Vagina (tissue), 2 donors: Measurements from ENCODE around the gene TNIK. TPM values are rescaled to one million over a fixed set of nuclear protein-coding genes. Genes with fewer than 3 reads are reported as not detected.

Experiments used
- DNase-seq, 2 donors: peaks; one replicate each; pipeline ENCODE4 v3.0.0-alpha.2; 2017; ENCODE audit errors: extremely low spot score in 2 of 2
- H3K27ac ChIP-seq: fragments of 200-600 bp; sonication (generic); one replicate; pipeline ENCODE4 v1.5.1; 2019
- H3K27me3 ChIP-seq: fragments of 200-600 bp; sonication (generic); one replicate; pipeline ENCODE4 v1.5.1; 2019
- H3K36me3 ChIP-seq, 2 donors: fragments of 200-600 bp; sonication (generic); one replicate each; pipeline ENCODE4 v1.5.1; 2017 to 2019
- H3K4me1 ChIP-seq: fragments of 200-600 bp; sonication (generic); one replicate; pipeline ENCODE4 v1.5.1; 2019
- H3K4me3 ChIP-seq, 2 donors: fragments of 200-600 bp; sonication (generic); 1 replicate in 1 of 2; 2 replicates in 1 of 2; pipeline ENCODE4 v1.5.1; 2016 to 2019
- H3K9me3 ChIP-seq: fragments of 200-600 bp; sonication (generic); one replicate; pipeline ENCODE4 v1.5.1; 2019
- POLR2A ChIP-seq, 2 donors: fragments of 450-650 bp; IDR thresholded peaks; one replicate each; pipeline ENCODE4 v1.6.1; 2017; ENCODE audit warnings: antibody characterized with exemption in 2 of 2, mild to moderate bottlenecking in 2 of 2, moderate library complexity in 2 of 2
- POLR2AphosphoS5 ChIP-seq, 2 donors: sonication (generic); formaldehyde crosslinking; IDR thresholded peaks; one replicate each; pipeline ENCODE4 v1.9.0; 2017; ENCODE audit warnings: antibody characterized with exemption in 2 of 2, mild to moderate bottlenecking in 2 of 2, low read depth in 1 of 2; ENCODE audit not compliant: insufficient read depth in 1 of 2
- intact Hi-C: fragments of 100-400 bp; cut with DNase I; formaldehyde crosslinking; loops from one replicate; pipeline ENCODE4 v1.15.1; 2023
- total RNA-seq: library from RNA; depleted of rRNA; stranded (reverse); fragments of >200 nt; gene quantifications from one replicate; pipeline ENCODE4 v1.2.3, GENCODE V29; 2016
- TF ChIP-seq, protein P1 (sequence below), 3 experiments: fragments of 450-650 bp in 2 of 3; fragments of 200-600 bp in 1 of 3; sonication (generic) in 1 of 3; IDR thresholded peaks; one replicate each; pipeline ENCODE4 v1.5.1; 2017 to 2019; ENCODE audit warnings: antibody characterized with exemption in 3 of 3, mild to moderate bottlenecking in 2 of 3, moderate library complexity in 2 of 3

The TNIK gene
- total RNA-seq, 1 donor from 2014 or later: 5.9 TPM

DNA sequence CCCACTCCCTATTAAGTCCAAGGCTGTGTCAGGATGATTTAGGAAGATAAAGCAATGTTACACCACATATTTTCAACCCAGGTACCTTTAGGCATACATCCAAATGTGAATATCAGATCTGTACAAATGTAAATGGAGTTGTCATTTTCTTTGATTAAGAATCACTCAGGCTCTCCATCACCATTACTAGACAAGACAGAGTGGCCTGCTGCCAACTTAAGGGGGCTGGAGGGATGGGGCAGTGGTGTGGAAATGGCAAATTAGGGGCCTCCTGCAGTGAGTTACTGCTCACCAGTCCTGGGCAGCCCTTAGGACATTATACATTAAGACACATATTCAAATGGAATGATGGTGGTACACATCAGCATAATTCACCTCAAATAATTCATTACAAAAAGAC lies 211.0 kb downstream of the TNIK start:
- DNase-seq: no peak
- H3K27ac ChIP-seq: no peak overlapping the region
- H3K9me3 ChIP-seq: no peaks in the 10 kb centered on the region
- no peaks in the 10 kb centered on the region for H3K36me3 ChIP-seq
- no peaks in the 10 kb centered on the region for H3K27me3 ChIP-seq
- H3K4me1 ChIP-seq: no peaks in the 10 kb centered on the region
- H3K4me3 ChIP-seq: no peak overlapping the region
- TF ChIP-seq, protein P1, sequence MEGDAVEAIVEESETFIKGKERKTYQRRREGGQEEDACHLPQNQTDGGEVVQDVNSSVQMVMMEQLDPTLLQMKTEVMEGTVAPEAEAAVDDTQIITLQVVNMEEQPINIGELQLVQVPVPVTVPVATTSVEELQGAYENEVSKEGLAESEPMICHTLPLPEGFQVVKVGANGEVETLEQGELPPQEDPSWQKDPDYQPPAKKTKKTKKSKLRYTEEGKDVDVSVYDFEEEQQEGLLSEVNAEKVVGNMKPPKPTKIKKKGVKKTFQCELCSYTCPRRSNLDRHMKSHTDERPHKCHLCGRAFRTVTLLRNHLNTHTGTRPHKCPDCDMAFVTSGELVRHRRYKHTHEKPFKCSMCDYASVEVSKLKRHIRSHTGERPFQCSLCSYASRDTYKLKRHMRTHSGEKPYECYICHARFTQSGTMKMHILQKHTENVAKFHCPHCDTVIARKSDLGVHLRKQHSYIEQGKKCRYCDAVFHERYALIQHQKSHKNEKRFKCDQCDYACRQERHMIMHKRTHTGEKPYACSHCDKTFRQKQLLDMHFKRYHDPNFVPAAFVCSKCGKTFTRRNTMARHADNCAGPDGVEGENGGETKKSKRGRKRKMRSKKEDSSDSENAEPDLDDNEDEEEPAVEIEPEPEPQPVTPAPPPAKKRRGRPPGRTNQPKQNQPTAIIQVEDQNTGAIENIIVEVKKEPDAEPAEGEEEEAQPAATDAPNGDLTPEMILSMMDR (IDR thresholded peaks at IDR 0.05): no peak
- no peak for TF ChIP-seq POLR2A (IDR thresholded peaks at IDR 0.05)
- no peak for TF ChIP-seq POLR2AphosphoS5 (IDR thresholded peaks at IDR 0.05; ENCODE audit: insufficient read depth in 1 of 2, low read depth in 1 of 2)
- intact Hi-C loops: no loop called here

DNA sequence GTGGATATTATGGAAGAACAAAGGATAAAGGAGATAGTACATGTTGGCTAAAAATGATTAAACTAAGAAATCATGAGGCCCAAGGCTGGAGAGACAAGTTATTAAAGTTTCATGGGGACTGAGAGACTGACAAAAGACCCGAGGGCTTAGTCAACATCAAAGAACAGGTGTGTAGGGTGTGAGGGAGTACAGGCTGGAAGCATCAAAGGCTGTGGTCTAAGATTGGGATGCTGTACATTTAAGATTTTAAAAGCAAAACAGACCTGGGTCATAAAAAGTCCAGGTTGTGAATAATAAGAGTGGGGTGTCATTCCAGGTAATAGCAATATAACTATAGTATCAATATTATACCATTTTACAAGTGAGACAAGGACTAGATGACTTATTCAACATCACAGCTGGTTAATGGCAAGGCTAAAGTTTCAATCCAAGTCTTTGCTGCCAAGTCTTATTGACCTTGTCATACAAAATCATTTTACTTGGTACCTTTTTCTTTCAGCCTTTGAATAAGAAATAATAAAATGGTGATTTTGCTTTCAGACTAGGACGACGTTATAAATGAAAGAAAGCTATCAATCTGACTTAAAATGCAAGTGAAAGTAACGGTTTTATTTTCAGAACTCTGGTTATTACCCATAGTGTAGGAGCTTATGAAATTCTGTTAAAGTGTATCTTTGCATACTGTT lies 211.6 kb downstream of the TNIK start:
- H3K9me3 ChIP-seq: no peaks in the 10 kb centered on the region
- TF ChIP-seq, protein P1 (IDR thresholded peaks at IDR 0.05): no peak
- TF ChIP-seq POLR2AphosphoS5 (IDR thresholded peaks at IDR 0.05; ENCODE audit: insufficient read depth in 1 of 2, low read depth in 1 of 2) (no peak), POLR2A (IDR thresholded peaks at IDR 0.05) (no peak)
- DNase-seq: no peak

DNA sequence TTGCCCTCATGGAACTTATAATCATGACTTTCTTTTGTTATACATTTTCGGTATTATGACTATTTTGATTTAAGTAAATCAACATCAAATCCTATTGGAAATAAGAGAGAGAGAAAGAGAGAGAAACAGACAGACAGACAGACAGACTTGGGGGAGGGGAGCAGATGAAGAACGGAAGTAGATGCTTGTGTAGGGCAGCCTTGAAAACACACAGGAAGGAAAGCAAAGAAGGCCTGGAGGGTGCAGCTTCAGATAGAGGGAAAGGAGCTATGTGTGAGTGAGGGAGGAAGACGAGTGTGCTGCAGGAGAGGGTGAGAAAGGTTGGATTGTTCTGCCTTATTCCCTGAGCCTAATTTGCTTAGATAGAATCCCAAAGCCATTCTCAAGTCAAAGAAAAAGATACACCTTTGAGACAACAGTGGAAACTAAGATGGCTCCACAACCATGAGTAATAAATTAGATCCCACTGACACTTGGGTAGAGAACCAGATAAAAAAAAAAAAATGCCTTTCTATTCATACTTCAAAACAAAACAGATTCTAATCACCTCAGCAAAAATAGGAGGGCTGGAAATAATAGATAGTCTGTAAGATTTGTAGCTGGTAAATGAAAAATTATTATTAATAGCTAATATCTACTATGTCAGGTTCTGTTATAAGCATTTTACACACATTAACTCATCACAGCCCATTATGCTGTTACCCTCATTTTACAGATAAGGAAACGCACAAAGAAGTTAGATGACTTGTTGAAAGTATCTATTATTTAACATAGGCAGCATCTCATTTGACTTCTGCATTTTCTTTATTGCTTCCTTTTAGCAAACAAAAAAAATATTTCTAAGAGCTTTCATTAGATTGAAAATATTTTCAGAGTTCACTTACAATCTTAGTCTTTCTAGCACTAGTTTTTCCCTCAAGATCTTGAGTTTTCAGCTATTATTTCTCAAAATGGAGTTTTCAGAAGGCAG lies 214.1 kb downstream of the TNIK start:
- H3K27me3 ChIP-seq: no peaks in the 10 kb centered on the region
- H3K36me3 ChIP-seq: no peaks in the 10 kb centered on the region
- no peak for DNase-seq
- TF ChIP-seq POLR2A (IDR thresholded peaks at IDR 0.05) (no peak), POLR2AphosphoS5 (IDR thresholded peaks at IDR 0.05; ENCODE audit: insufficient read depth in 1 of 2, low read depth in 1 of 2) (no peak)
- TF ChIP-seq, protein P1 (IDR thresholded peaks at IDR 0.05): no peak
- intact Hi-C loops: no loop called here
- no peak overlapping the region for H3K27ac ChIP-seq
- H3K4me1 ChIP-seq: no peaks in the 10 kb centered on the region
- H3K9me3 ChIP-seq: no peaks in the 10 kb centered on the region
- H3K4me3 ChIP-seq: no peak overlapping the region

More for the DNA sequence above, 211.6 kb downstream of the TNIK start:
- no peaks in the 10 kb centered on the region for H3K4me1 ChIP-seq
- no peaks in the 10 kb centered on the region for H3K36me3 ChIP-seq
- intact Hi-C loops: no loop called here
- H3K27ac ChIP-seq: no peak overlapping the region
- no peak overlapping the region for H3K4me3 ChIP-seq
- H3K27me3 ChIP-seq: no peaks in the 10 kb centered on the region

DNA sequence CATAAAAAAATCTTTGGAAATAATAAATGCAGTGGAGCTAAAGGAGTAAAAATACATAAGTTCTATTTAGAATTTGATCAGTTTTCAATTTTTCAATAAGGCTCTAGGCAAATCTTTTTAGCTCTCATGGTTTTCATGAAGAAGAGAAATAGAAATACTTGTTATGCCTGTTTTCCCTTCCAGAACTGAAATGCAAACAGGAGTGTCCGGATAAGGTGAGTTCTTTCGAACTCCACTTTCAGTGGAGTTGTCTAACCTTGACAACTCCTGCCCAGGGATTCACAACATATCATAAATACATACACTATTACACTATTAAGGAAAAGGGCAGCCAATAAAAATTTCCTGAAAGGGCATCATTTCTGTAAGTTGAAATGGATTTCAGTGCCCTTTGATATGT lies 217.3 kb downstream of the TNIK start:
- no peaks in the 10 kb centered on the region for H3K36me3 ChIP-seq
- intact Hi-C loops: no loop called here
- H3K27ac ChIP-seq: no peak overlapping the region
- no peaks in the 10 kb centered on the region for H3K4me1 ChIP-seq
- no peaks in the 10 kb centered on the region for H3K9me3 ChIP-seq
- no peak for TF ChIP-seq POLR2A (IDR thresholded peaks at IDR 0.05)
- TF ChIP-seq, protein P1 (IDR thresholded peaks at IDR 0.05): no peak
- TF ChIP-seq POLR2AphosphoS5 (IDR thresholded peaks at IDR 0.05; ENCODE audit: insufficient read depth in 1 of 2, low read depth in 1 of 2): no peak
- H3K4me3 ChIP-seq: no peak overlapping the region
- no peaks in the 10 kb centered on the region for H3K27me3 ChIP-seq
- DNase-seq: no peak
